Measurements from ENCODE around the gene TMPRSS2. TPM values are rescaled to one million over a fixed set of nuclear protein-coding genes. Genes with fewer than 3 reads are reported as not detected.

The TMPRSS2 gene
- total and polyA plus RNA-seq, 12 donors: under 0.01 to 0.61 (median 0.17) TPM; not detected in 7

GRCh38 chr21:41439248-41439647 is 68.7 kb downstream of the TMPRSS2 start:
- no peaks in the 10 kb centered on the region for H3K27me3 ChIP-seq
- intact Hi-C loops (cut with DNase I): no loop called here
- TF ChIP-seq, protein P1, sequence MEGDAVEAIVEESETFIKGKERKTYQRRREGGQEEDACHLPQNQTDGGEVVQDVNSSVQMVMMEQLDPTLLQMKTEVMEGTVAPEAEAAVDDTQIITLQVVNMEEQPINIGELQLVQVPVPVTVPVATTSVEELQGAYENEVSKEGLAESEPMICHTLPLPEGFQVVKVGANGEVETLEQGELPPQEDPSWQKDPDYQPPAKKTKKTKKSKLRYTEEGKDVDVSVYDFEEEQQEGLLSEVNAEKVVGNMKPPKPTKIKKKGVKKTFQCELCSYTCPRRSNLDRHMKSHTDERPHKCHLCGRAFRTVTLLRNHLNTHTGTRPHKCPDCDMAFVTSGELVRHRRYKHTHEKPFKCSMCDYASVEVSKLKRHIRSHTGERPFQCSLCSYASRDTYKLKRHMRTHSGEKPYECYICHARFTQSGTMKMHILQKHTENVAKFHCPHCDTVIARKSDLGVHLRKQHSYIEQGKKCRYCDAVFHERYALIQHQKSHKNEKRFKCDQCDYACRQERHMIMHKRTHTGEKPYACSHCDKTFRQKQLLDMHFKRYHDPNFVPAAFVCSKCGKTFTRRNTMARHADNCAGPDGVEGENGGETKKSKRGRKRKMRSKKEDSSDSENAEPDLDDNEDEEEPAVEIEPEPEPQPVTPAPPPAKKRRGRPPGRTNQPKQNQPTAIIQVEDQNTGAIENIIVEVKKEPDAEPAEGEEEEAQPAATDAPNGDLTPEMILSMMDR (IDR thresholded peaks at IDR 0.05): no peak
- no peak for TF ChIP-seq POLR2A (IDR thresholded peaks at IDR 0.05)
- no peak overlapping the region for H3K4me3 ChIP-seq
- H3K36me3 ChIP-seq (replicated peaks in 1 of 2): peaks cover 0 to 47% of the 10 kb centered on the region in 2 donors
- DNase-seq: no peak
- no peaks in the 10 kb centered on the region for H3K4me1 ChIP-seq (replicated peaks in 1 of 2)
- peaks cover 0 to 5% (median 0%) of the 10 kb centered on the region in 3 donors for H3K9me3 ChIP-seq (replicated peaks in 1 of 3)
- WGBS, 4 donors: 68 to 82% (median 74%) methylated on average over 4 of the region's 4 CpGs
- H3K27ac ChIP-seq: no peak overlapping the region

- no peaks in the 10 kb centered on the region for H3K4me1 ChIP-seq (replicated peaks in 1 of 2)
- no peak overlapping the region for H3K4me3 ChIP-seq
- WGBS, 4 donors: 88 to 96% (median 90%) methylated on average over 12 to 13 of the region's 13 CpGs
- H3K9me3 ChIP-seq (replicated peaks in 1 of 3): peaks cover 0 to 8% (median 0%) of the 10 kb centered on the region in 3 donors
- H3K27me3 ChIP-seq: no peaks in the 10 kb centered on the region
- TF ChIP-seq, protein P1 (IDR thresholded peaks at IDR 0.05): no peak
- no peak for TF ChIP-seq POLR2A (IDR thresholded peaks at IDR 0.05)
- peaks cover 0 to 47% of the 10 kb centered on the region in 2 donors for H3K36me3 ChIP-seq (replicated peaks in 1 of 2)
- no peak overlapping the region for H3K27ac ChIP-seq
- intact Hi-C loops (cut with DNase I): no loop called here
- DNase-seq: no peak
Observed at GRCh38 chr21:41438425-41439113, 69.4 kb downstream of the TMPRSS2 start.

GRCh38 chr21:41437729-41438128 is 70.2 kb downstream of the TMPRSS2 start:
- TF ChIP-seq POLR2A (IDR thresholded peaks at IDR 0.05): no peak
- TF ChIP-seq, protein P1 (IDR thresholded peaks at IDR 0.05): no peak
- DNase-seq: no peak
- Histone ChIP-seq H3K27me3 (no peaks in the 10 kb centered on the region), H3K4me3 (no peak overlapping the region), H3K36me3 (replicated peaks in 1 of 2) (peaks cover 0 to 48% of the 10 kb centered on the region in 2 donors), H3K4me1 (replicated peaks in 1 of 2) (no peaks in the 10 kb centered on the region), H3K27ac (no peak overlapping the region), H3K9me3 (replicated peaks in 1 of 3) (peaks cover 0 to 8% (median 0%) of the 10 kb centered on the region in 3 donors)
- intact Hi-C loops (cut with DNase I): no loop called here
- 70 to 84% (median 79%) methylated on average over 1 to 2 of the region's 2 CpGs for WGBS, 4 donors

DNA sequence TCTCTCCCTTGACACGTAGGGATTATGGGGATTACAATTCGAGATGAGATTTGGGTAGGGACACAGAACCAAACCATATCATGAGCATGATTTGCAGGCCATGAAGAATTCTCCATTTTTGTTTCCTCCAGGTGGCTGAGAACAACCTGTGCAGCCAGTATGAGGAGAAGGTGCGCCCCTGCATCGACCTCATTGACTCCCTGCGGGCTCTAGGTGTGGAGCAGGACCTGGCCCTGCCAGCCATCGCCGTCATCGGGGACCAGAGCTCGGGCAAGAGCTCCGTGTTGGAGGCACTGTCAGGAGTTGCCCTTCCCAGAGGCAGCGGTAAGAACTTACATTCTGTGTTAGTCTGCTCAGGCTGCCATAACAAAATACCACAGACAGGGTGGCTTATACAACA is 72.3 kb downstream of the TMPRSS2 start:
- H3K27ac ChIP-seq: no peak overlapping the region
- no peak for DNase-seq
- WGBS, 4 donors: 95 to 99% (median 98%) methylated on average over 8 to 11 of the region's 11 CpGs
- H3K27me3 ChIP-seq: no peaks in the 10 kb centered on the region
- no peaks in the 10 kb centered on the region for H3K4me1 ChIP-seq (replicated peaks in 1 of 2)
- H3K36me3 ChIP-seq (replicated peaks in 1 of 2): peaks cover 0 to 40% of the 10 kb centered on the region in 2 donors
- H3K9me3 ChIP-seq (replicated peaks in 1 of 3): peaks cover 0 to 8% (median 0%) of the 10 kb centered on the region in 3 donors
- no peak overlapping the region for H3K4me3 ChIP-seq
- intact Hi-C loops (cut with DNase I): no loop called here
- TF ChIP-seq, protein P1 (IDR thresholded peaks at IDR 0.05): no peak
- TF ChIP-seq POLR2A (IDR thresholded peaks at IDR 0.05): no peak

Measured in adrenal gland (tissue), 12 donors.